GM21723 (cell line): ENCODE data around the gene HIVEP3.
"Not testable (repeated sequence)": the region's sequence is repeated elsewhere in the genome, so short reads cannot be mapped to it uniquely, and the experiment has no call there.

Source experiments
- ATAC-seq: cut with Tn5 transposase; IDR thresholded peaks from one replicate; pipeline ENCODE4 v1.9.1; 2021; ENCODE audit warnings: mild to moderate bottlenecking, moderate library complexity; ENCODE audit not compliant: unreplicated experiment

The HIVEP3 gene

DNA sequence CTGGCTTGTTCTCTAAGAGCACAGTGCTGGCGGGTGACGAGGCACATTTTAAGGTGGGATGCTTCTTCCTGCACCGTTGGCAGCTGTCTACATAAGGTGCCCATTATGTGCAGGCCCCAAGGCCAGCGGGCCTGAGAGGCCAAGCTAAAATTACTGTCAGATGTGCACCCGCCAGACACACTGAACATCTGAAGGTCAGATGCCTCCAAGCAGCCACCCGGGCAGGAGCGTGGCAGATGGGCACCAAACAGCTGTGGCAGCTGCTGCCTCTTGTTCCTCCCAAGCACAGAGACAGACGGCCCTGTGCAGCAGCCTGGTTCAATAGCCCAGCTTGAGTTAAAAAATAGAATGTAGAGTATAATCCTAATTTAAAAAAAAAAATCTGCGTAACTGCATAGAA lies 222.3 kb downstream of the HIVEP3 start:
- no peak for ATAC-seq

DNA sequence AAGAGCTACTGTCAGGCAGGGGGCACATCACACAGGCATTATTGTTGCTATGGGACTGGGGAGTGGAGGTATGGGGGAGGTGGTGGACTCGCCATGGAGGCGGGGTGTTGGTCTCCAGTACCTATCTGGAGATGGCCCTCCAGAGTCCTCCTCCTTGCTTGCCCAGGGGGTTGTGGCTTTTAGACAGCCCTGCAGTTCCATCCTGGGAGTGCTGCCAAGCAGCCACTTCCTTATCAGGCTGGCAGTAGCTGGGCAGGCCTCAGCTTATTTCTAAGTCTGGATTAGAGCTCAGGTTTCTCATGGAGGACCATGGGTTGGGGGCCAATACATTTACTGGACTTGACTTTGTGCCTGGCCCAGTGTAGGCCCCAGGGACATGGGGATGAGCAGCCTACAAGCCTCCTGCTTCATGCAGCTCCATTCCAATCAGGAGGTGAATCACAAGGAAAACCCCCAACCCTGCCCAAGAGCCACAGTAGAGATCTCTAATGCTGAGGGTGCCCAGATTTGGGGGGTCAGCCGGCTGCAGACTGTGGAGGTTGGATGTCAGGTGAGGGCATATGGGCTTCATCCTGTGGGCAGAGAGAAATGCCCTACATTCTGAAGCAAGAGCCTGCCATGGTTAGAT lies 223.5 kb downstream of the HIVEP3 start:
- ATAC-seq: no peak

DNA sequence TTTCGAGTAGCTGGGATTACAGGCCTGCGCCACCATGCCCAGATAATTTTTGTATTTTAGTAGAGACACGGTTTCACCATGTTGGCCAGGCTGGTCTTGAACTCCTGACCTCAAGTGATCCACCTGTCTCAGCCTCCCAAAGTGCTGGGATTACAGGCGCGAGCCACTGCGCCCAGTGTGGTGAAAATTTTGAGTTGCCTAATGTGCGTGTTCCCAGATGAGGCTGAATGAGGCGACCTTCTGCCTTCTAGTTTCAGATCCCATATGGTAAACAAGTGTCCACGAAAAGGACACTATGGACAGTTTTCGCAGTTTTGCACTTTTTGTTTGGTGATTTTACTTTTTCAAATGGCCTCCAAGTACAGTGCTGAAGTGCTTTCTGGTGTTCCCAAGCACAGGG lies 226.8 kb downstream of the HIVEP3 start:
- not testable (repeated sequence) for ATAC-seq

GRCh38 chr1:41691424-41691823 lies 227.3 kb downstream of the HIVEP3 start:
- no peak for ATAC-seq

GRCh38 chr1:41690331-41690730 lies 228.4 kb downstream of the HIVEP3 start:
- no peak for ATAC-seq

GRCh38 chr1:41689558-41689981 lies 229.2 kb downstream of the HIVEP3 start:
- no peak for ATAC-seq

GRCh38 chr1:41689139-41689538 lies 229.6 kb downstream of the HIVEP3 start:
- ATAC-seq: no peak

GRCh38 chr1:41687007-41687406 lies 231.7 kb downstream of the HIVEP3 start:
- no peak for ATAC-seq

DNA sequence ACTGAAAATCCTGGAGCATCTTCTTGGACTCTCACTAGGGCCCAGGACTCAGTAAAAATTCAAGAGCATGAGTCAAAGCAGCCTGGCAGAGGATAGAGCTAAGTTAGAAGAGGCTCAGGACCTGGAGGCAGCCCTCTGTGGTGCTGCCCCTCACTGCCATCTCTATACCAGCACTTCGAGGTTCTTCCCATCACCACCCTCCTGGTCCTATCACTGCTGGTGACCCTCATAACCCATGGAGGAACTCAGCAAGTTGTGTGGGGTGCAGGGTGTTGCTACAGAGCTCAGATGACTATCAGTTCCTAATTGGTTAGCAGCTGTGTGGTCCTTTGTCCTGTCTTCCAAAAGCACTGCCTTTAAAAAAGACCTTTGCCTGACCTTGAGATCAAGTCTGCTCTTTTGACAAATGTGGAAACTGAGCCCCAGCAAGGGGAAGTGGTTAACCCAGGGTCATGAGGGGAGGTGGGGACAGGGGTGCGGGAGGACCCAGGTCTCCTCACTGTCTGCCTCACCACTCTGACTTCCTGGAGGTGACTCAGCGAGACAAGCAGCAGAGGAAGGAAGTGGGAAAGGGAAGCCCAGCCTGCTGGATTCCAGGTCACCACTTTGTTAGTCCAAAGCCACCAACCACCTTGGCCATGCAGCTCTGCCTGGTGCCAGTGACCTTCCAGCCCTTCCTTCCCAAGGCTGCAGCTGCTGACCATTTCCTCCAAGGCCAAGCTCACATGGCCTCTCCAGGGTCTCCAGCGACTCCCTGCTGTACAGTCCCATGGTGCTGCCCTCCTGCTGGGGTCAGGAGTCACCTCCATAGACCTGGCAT lies 234.8 kb downstream of the HIVEP3 start:
- ATAC-seq: no peak

- ATAC-seq: no peak
These were observed 235.7 kb downstream of the HIVEP3 start for GRCh38 chr1:41682845-41683625.

- no peak for ATAC-seq
These were observed 236.6 kb downstream of the HIVEP3 start for GRCh38 chr1:41682149-41682548.

GRCh38 chr1:41681331-41682098 lies 237.2 kb downstream of the HIVEP3 start:
- no peak for ATAC-seq

GRCh38 chr1:41679994-41680393 lies 238.7 kb downstream of the HIVEP3 start:
- ATAC-seq: no peak

- no peak for ATAC-seq
These were observed 239.2 kb downstream of the HIVEP3 start for GRCh38 chr1:41679531-41679930.

- ATAC-seq: peak; percentile 52
These were observed 240.4 kb downstream of the HIVEP3 start for GRCh38 chr1:41678111-41678878.

- ATAC-seq: no peak
These were observed 241.1 kb downstream of the HIVEP3 start for GRCh38 chr1:41677620-41678019.

DNA sequence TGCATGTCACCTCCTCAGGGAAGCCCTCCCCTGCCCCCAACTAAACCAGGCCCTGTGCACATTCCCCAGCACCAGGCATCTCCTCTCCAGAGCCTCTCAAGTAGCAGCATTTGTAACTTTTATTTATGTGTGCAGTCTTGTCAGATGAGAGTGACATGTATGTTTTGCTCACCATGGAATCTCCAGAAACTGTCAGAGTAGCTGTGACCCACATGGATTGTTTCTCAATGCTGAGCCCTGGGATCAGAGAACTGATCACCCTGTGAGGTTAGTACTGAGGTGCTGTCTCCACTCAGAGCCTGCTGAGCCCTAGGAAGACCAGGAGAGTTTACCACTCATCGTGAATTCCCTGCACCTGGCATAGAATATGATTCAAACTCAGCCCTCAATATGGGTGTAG lies 243.3 kb downstream of the HIVEP3 start:
- ATAC-seq: no peak

DNA sequence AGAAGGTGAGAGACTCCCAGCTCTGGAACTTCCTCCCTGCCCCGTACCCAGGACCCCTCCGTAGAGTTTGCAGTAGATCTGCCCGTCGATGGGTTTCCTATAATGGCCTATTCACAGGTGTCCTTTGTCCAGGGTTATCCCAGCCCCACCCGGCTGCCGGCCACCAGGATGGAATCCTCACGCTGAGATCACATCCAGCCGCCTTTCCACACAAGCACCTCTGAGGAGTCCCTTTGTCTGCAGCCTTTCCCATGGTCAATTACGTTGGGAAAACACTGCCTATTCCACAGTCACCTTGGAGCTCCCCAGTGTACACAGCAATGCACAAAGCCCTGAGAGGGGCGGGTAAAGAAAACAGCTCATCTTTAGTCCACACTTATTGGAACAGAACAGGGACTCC lies 244.2 kb downstream of the HIVEP3 start:
- no peak for ATAC-seq

GRCh38 chr1:41673806-41674205 lies 244.9 kb downstream of the HIVEP3 start:
- peak; percentile 55 for ATAC-seq

DNA sequence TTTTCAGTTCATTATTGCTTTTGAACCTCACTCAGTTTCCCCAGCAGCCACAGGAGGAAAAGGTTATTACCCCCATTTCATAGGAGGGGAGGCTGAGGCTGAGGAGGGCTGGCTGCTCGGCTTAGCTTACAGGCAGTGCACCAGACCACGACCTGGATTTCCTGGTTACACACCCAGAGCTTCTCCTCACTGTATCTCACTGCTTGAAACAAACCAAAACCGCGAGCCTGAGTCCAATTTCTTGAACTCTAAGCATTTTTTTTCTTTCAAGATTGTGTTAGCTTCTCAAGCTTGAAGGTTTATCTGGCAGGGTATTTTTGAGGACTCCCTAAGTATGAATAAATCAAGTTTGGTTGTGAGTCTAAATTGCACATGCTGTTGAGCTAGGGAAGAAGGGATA lies 245.3 kb downstream of the HIVEP3 start:
- peak; percentile 66 for ATAC-seq
